Activated B cell treated with CpG ODN at 0.5 μM for 24 hours (primary cell): ENCODE results near the gene TRAF2. TPM values are rescaled to one million over a fixed set of nuclear protein-coding genes. Genes with fewer than 3 reads are reported as not detected.

Experiments used
- ATAC-seq: fragments of 200-7000 bp; cut with Tn5 transposase; one replicate; pipeline ENCODE4 v1.10.0; 2021; ENCODE audit warnings: low read depth, mild to moderate bottlenecking, moderate library complexity
- CTCF ChIA-PET: fragments of 350-600 bp; sonication (Branson Sonifier 250); formaldehyde crosslinking; loops from one replicate; lab custom pipeline; 2021; ENCODE audit warnings: antibody characterized with exemption; lab: Charles Lee
- POLR2A ChIA-PET: fragments of 350-600 bp; sonication (Branson Sonifier 250); formaldehyde crosslinking; loops from one replicate; lab custom pipeline; 2021; ENCODE audit warnings: antibody characterized with exemption; lab: Charles Lee
- DNase-seq: peaks from one replicate; pipeline ENCODE4 v3.0.0; 2022
- H3K27ac Mint-ChIP-seq: one replicate; pipeline ENCODE4 v1.8.0; 2020; ENCODE audit warnings: mixed read lengths
- H3K27me3 Mint-ChIP-seq: one replicate; pipeline ENCODE4 v1.8.0; 2021; ENCODE audit warnings: mixed read lengths
- H3K36me3 Mint-ChIP-seq: one replicate; pipeline ENCODE4 v1.8.0; 2021; ENCODE audit warnings: low read depth, mixed read lengths
- H3K4me1 Mint-ChIP-seq: one replicate; pipeline ENCODE4 v1.8.0; 2021; ENCODE audit warnings: mixed read lengths
- H3K4me3 Mint-ChIP-seq: one replicate; pipeline ENCODE4 v1.8.0; 2020; ENCODE audit warnings: mild to moderate bottlenecking, mixed read lengths
- H3K9me3 Mint-ChIP-seq: one replicate; pipeline ENCODE4 v1.8.0; 2020; ENCODE audit warnings: mixed read lengths
- intact Hi-C: fragments of 100-400 bp; cut with micrococcal nuclease; formaldehyde crosslinking; loops from one replicate; pipeline ENCODE4 v1.15.1; 2024
- total RNA-seq: library from RNA; stranded (reverse); gene quantifications from 2 replicates; pipeline ENCODE4 v1.2.3, GENCODE V29; 2022
- TF ChIP-seq, protein P1 (sequence below): fragments of 200-600 bp; IDR thresholded peaks from one replicate; pipeline ENCODE4 v1.8.0; 2022; ENCODE audit warnings: antibody characterized with exemption, mild to moderate bottlenecking

TRAF2 gene
- total RNA-seq, 1 donor from 2014 or later: 58.2 TPM

GRCh38 chr9:136950656-136951276, 64.5 kb downstream of the TRAF2 start:
- DNase-seq: no peak
- intact Hi-C loops: no loop called here

DNA sequence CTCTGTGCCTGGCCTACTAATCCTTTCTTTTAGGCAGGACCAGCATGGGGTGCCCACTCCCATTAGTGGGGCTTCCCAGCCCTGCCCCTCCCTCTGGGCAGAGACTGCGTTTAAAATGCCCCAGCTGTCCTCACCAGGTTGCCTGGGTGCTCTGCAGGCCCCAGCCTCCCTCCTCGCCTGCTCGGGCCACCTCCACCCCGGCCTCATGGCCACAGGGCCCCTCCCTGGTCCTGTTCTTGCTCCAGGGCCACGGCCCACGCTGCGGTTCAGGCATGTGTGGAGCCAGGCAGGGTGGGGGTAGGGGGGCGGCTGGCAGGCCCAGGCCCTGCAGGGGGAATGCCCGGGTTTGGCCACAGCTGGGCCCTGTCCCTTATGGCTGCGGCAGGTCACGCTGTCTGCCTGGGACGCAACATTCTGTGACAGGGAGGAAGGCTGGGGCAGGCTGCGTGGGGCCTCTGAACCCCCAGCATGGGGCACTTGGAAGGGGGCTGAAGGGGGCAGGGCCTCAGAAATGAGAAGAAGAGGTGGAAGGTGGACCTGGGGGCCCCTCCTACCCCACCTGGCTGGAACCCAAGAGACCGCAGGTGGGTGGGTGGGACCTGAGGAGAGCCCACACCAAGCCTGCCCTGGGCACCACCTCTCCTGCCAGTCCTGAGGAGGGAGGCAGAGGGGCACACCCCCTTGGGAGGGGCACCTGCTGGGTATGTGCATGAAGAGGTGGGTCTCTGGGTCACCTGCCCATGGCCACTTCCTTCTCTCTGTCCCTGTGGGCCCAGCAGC, 65.4 kb downstream of the TRAF2 start, which contains the start of gene LCN12:
TSS of gene LCN12 (plus strand) at position 733 of the 780 bp plus-strand sequence. CDS start 55 bp downstream, outside the sequence.
- no peaks in the 10 kb centered on the region for H3K36me3 Mint-ChIP-seq
- ATAC-seq: no peak
- ChIA-PET POLR2A (interaction anchor here (0.7 kb wide), 1 partner anchor 49 kb away, joined by 3 read pairs; no protein-coding TSS in a partner anchor), CTCF (interaction anchor here (0.9 kb wide), 1 partner anchor 20 kb away, joined by 3 read pairs; no protein-coding TSS in a partner anchor)
- H3K27me3 Mint-ChIP-seq: no peaks in the 10 kb centered on the region
- TF ChIP-seq, protein P1, sequence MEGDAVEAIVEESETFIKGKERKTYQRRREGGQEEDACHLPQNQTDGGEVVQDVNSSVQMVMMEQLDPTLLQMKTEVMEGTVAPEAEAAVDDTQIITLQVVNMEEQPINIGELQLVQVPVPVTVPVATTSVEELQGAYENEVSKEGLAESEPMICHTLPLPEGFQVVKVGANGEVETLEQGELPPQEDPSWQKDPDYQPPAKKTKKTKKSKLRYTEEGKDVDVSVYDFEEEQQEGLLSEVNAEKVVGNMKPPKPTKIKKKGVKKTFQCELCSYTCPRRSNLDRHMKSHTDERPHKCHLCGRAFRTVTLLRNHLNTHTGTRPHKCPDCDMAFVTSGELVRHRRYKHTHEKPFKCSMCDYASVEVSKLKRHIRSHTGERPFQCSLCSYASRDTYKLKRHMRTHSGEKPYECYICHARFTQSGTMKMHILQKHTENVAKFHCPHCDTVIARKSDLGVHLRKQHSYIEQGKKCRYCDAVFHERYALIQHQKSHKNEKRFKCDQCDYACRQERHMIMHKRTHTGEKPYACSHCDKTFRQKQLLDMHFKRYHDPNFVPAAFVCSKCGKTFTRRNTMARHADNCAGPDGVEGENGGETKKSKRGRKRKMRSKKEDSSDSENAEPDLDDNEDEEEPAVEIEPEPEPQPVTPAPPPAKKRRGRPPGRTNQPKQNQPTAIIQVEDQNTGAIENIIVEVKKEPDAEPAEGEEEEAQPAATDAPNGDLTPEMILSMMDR: no peak
- H3K9me3 Mint-ChIP-seq: no peaks in the 10 kb centered on the region
- no peak within 1 kb of the TSS for H3K4me3 Mint-ChIP-seq
- H3K27ac Mint-ChIP-seq: no peak within 1 kb of the TSS
- intact Hi-C loops: no loop called here
- no peak for DNase-seq
- H3K4me1 Mint-ChIP-seq: peaks cover 5% of the 10 kb centered on the region

More at GRCh38 chr9:136950656-136951276, 64.5 kb downstream of the TRAF2 start:
- Mint-ChIP-seq H3K27ac (peak overlapping the region; percentile 86), H3K36me3 (no peaks in the 10 kb centered on the region), H3K27me3 (no peaks in the 10 kb centered on the region), H3K4me3 (peak overlapping the region; percentile 81), H3K4me1 (peaks cover 5% of the 10 kb centered on the region), H3K9me3 (no peaks in the 10 kb centered on the region)
- ChIA-PET CTCF (interaction anchor here (0.9 kb wide), 1 partner anchor 21 kb away, joined by 3 read pairs; no protein-coding TSS in a partner anchor), POLR2A (interaction anchor here (0.7 to 1.3 kb wide), 2 partner anchors 48 to 84 kb away, joined by 3 to 4 read pairs; no protein-coding TSS in a partner anchor)
- TF ChIP-seq, protein P1: no peak
- no peak for ATAC-seq

- DNase-seq (no peak), ATAC-seq (no peak)
- no peaks in the 10 kb centered on the region for H3K9me3 Mint-ChIP-seq
- TF ChIP-seq, protein P1: no peak
- CTCF ChIA-PET: no interaction called here
- POLR2A ChIA-PET: no interaction called here
- no peaks in the 10 kb centered on the region for H3K27me3 Mint-ChIP-seq
- intact Hi-C loops: no loop called here
- peaks cover 5% of the 10 kb centered on the region for H3K4me1 Mint-ChIP-seq
- no peak overlapping the region for H3K27ac Mint-ChIP-seq
- H3K36me3 Mint-ChIP-seq: no peaks in the 10 kb centered on the region
- no peak overlapping the region for H3K4me3 Mint-ChIP-seq
Observed at GRCh38 chr9:136952321-136952850, 66.1 kb downstream of the TRAF2 start.

- no peak for DNase-seq
- no peak overlapping the region for H3K27ac Mint-ChIP-seq
- H3K36me3 Mint-ChIP-seq: no peaks in the 10 kb centered on the region
- TF ChIP-seq, protein P1: no peak
- intact Hi-C loops: no loop called here
- no peaks in the 10 kb centered on the region for H3K9me3 Mint-ChIP-seq
- peaks cover 5% of the 10 kb centered on the region for H3K4me1 Mint-ChIP-seq
- ChIA-PET CTCF (no interaction called here), POLR2A (no interaction called here)
- H3K27me3 Mint-ChIP-seq: peaks cover under 1% of the 10 kb centered on the region
- no peak overlapping the region for H3K4me3 Mint-ChIP-seq
- ATAC-seq: no peak
Observed at GRCh38 chr9:136952876-136953770, 66.8 kb downstream of the TRAF2 start.
